WERI-Rb-1 (cell line): ENCODE measurements around the gene TYSND1.

Experiments used
- DNase-seq: peaks from one replicate; pipeline ENCODE4 v3.0.0-alpha.2; 2020
- H3K27ac ChIP-seq: fragments of 250-450 bp; sonication (Bioruptor Pico); 2 replicates; pipeline ENCODE4 v1.5.1; 2020; ENCODE audit warnings: mild to moderate bottlenecking, moderate library complexity
- H3K27me3 ChIP-seq: fragments of 250-450 bp; sonication (Bioruptor Pico); 2 replicates; pipeline ENCODE4 v1.5.1; 2021; ENCODE audit warnings: mild to moderate bottlenecking, low read depth, moderate library complexity; ENCODE audit not compliant: insufficient read depth, severe bottlenecking
- H3K36me3 ChIP-seq: fragments of 250-450 bp; sonication (Bioruptor Pico); 2 replicates; pipeline ENCODE4 v1.5.1; 2020; ENCODE audit warnings: mild to moderate bottlenecking, moderate library complexity
- H3K4me3 ChIP-seq: 2 replicates; pipeline ENCODE4 v1.5.1; 2011; ENCODE audit warnings: low read depth, mild to moderate bottlenecking, control low read depth, low read length
- H3K9me3 ChIP-seq: fragments of 250-450 bp; sonication (Bioruptor Pico); 2 replicates; pipeline ENCODE4 v1.5.1; 2021; ENCODE audit warnings: mild to moderate bottlenecking, moderate library complexity; ENCODE audit not compliant: severe bottlenecking
- CTCF ChIP-seq: IDR thresholded peaks from 2 replicates; pipeline ENCODE4 v1.5.1; 2011; ENCODE audit warnings: low read depth, mild to moderate bottlenecking, control low read depth, inconsistent platforms, low read length

Gene TYSND1

DNA sequence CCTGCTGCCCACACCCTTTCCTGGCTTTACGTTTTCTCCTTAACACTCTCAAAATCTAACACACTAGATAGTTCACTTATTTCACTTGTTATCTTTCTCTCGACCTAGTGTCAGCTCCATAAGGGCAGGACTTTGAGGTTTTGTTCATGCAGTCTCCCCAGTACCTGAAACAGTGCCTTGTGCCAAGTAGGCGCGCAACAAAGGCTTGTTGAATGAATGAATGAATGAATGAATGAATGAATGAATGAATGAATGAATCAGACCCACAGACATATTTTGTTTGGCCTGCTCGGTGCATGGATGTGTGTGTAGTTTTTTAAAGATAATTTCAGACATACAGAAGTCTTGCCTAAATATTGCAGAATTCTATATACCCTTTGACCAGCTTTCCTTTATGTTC, 6.2 kb downstream of the TYSND1 start:
- Histone ChIP-seq H3K4me3 (no peak overlapping the region), H3K36me3 (no peaks in the 10 kb centered on the region), H3K27me3 (no peaks in the 10 kb centered on the region), H3K9me3 (no peaks in the 10 kb centered on the region), H3K27ac (no peak overlapping the region)
- DNase-seq, result no peak
- TF ChIP-seq CTCF, result no peak

DNA sequence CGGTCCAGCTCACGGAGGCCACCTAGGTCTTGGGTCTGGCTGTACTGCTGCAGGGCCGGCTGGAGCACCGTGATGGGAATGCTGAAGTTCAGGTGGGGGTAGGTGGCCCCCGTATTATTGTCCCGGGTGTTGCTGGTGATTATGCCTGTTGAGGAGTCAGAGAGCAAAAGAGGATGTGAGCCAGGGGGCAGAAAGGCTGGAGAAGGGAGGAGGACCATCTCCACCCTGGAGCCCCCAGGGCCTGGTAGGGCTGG, 6.6 kb downstream of the TYSND1 start:
- TF ChIP-seq CTCF, result no peak
- H3K36me3 ChIP-seq, result no peaks in the 10 kb centered on the region
- no peak for DNase-seq
- no peaks in the 10 kb centered on the region for H3K27me3 ChIP-seq
- no peaks in the 10 kb centered on the region for H3K9me3 ChIP-seq
- no peak overlapping the region for H3K27ac ChIP-seq
- no peak overlapping the region for H3K4me3 ChIP-seq

DNA sequence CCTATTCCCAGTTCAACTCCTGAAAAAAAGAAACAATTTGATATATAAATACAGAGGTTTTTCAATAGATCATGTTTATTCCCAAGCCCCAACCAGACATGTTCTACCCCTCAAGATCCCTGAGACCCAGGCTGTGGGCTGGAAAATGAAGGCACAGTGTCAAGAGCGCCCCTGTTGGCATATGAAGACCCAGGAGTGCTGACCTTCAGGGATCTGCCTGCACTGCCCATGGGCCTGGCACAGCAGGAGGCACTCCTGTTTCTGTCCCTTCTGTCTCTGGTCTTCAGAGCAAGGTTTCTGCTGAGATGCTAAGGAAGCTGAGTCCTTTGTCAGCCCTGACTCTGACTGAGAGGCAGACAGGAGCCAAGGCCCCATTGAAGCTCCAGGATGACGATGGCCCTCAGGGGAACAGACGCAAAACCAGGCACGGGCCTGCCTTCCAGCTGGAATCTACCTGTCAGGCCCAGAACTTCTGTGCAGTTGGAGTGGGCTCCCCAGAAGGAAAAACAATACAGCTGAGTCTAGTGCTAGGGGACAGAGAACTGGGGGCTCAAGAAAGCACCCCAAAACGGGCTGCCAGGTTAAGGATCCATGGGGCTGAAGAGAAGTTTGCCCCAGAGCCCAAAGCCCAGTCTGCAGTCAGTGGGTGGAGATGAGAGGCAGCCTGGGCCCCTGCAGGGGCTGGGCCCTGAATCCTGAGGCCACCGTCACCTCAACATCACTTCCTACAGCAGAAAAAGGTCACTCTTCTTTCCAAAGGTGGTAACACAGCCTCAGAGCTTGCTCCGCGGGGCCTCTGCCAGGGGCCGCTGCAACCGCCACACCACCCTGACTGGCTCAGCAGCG, 7.1 kb downstream of the TYSND1 start:
- H3K9me3 ChIP-seq, result no peaks in the 10 kb centered on the region
- no peak for TF ChIP-seq CTCF
- DNase-seq, result no peak
- H3K27me3 ChIP-seq, result no peaks in the 10 kb centered on the region
- H3K4me3 ChIP-seq, result no peak overlapping the region
- H3K36me3 ChIP-seq, result no peaks in the 10 kb centered on the region
- no peak overlapping the region for H3K27ac ChIP-seq

DNA sequence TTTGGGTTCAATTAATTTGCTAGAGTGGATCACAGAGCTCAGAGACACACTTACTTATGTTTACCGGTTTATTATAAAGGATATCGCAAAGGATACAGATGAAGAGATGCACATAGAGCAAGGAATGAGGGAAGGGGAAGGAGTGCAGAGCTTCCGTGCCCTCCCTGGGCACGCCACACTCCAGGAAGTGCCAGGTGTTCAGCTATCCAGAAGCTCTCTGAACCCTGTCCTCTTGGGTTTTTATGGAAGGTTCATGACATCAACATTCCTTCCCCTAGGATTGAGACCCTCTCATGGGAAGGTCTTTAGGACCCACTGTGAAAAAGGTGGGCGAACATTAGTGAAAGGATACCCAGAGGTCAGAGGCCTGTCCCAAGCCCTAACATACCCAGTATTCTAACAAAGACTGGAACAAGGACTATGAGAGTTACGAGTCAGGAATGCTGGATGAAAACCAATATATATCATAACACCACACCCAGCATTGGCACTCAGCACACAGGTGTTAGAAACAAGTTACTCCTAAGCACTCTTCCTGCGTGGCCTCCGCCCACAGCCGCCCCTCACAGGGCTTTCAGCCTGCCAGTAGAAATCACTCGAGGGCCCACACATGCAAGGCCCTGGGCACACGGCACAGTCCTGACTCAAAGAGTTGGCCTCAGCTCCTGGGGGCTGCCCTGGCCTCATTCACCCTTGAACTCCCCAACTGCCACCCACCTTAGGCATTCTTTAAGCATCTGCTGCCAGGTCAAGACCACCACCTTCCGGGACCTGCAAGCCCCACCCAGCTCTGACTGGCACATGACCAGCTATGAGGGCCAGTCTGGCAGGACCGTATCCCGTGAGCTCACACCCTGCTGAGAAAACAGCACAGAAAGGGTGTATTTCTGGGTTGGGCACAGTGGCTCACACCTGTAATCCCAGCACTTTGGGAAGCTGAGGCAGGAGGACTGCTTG, 8.3 kb downstream of the TYSND1 start:
- Histone ChIP-seq H3K27me3 (no peaks in the 10 kb centered on the region), H3K27ac (no peak overlapping the region), H3K4me3 (no peak overlapping the region), H3K9me3 (no peaks in the 10 kb centered on the region), H3K36me3 (no peaks in the 10 kb centered on the region)
- DNase-seq, result no peak
- TF ChIP-seq CTCF, result no peak

DNA sequence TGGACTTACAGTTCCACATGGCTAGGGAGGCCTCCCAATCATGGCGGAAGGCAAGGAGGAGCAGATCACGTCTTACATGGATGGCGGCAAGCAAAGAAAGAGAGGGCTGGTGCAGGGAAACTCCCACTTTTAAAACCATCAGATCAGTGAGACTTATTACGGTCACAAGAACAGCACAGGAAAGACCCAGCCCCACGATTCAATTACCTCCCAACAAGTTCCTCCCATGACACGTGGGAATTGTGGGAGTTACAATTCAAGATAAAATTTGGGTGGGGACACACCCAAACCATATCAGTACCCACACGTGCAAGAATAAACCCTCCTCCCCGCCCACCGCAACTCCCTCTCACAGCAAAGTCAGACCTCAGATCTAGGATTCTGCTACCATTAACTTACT, 9.4 kb downstream of the TYSND1 start:
- no peaks in the 10 kb centered on the region for H3K27me3 ChIP-seq
- H3K4me3 ChIP-seq, result no peak overlapping the region
- H3K9me3 ChIP-seq, result no peaks in the 10 kb centered on the region
- no peak overlapping the region for H3K27ac ChIP-seq
- no peaks in the 10 kb centered on the region for H3K36me3 ChIP-seq
- DNase-seq, result no peak
- no peak for TF ChIP-seq CTCF
